Activated CD4-positive, alpha-beta T cell treated with anti-CD3 and anti-CD28 coated beads, Interleukin-2, amount 50 U/mL, for 24 hours (primary cell): Measurements from ENCODE around the gene PGP.

Experiments used
- DNase-seq, 2 donors: peaks; one replicate each; pipeline ENCODE4 v3.0.0-alpha.2; 2020; ENCODE audit warnings: low read depth in 1 of 2, low spot score in 1 of 2

PGP gene

GRCh38 chr16:2166263-2167067 is 48.2 kb downstream of the PGP start:
- no peak for DNase-seq

- DNase-seq = no peak
Measured at GRCh38 chr16:2165861-2166260, 48.8 kb downstream of the PGP start.

- DNase-seq = no peak
Measured at GRCh38 chr16:2163211-2163881, 51.3 kb downstream of the PGP start.

- DNase-seq = no peak
Measured at GRCh38 chr16:2162676-2163118, 51.9 kb downstream of the PGP start.

GRCh38 chr16:2161911-2162310 is 52.7 kb downstream of the PGP start:
- no peak for DNase-seq
